Measurements from ENCODE around the gene COX4I1.
"Not testable (repeated sequence)": the region's sequence is repeated elsewhere in the genome, so short reads cannot be mapped to it uniquely, and the experiment has no call there.

COX4I1 gene

DNA sequence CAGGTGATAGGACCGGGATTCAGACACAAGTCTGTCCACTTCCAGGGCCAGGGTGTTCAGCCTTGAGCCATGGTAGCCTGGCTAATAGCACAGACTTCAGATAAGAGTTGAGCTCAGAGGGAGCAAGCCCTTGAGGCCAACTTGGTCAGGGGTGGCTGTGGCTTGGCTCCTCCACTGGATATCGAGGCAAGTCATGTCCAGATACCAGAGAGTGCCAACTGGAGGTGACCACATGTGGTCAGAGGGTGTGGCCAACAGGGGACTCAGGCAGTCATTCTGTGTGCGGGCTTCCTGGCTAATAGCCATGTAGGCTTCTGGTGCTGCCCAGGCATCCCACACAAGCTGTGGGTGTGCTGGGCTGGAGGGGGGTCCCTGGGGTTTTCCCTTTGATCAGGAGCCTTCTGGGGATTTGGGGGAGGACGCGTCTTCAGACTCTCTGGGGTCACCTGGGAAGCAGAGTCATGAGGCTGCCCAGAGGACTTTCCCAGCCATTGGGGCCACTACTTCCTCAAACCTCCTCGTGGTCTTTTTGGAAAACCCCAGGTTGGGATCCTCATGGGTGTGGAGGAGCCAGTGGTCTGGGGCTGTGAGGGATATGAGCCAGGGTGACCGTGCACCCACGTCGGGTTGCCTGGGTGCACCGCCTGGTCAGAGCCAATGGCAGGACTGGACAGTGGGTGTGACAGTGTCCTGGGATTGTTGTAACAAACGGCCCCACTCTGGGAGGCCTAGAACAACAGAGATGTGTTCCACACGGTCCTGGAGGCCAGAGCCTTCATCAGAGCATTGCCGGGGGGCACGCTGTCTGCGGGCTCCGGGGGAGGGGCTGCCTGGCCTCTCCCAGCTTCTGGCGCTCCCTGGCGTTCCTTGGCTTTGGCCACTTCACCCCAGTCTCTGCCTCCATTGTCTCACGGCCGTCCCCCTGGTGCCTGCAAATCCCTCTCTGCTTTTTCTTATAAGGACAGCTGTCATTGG, 25.0 kb downstream of the COX4I1 start:
- DNase-seq (ENCODE audit: low spot score): no peak

DNA sequence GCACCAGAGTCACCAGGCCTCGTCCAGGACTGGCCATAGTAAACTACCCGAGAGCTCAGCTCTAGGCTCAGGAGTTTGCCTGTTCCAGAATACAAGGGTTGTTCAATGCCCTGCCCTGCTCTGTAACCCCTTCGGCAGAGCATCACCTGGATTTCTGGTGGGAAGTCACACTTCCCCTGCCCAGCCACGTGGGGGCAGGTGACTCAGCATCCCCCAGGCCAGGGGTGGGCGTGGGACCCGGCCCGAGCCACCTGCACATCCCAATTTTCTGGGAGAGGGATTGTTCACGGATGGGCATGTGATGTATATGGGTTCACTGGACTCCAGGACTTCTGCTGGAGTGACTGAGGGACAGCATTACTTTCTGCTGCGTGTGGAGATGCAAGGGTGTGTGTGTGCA, 25.8 kb downstream of the COX4I1 start:
- no peak for DNase-seq (ENCODE audit: low spot score)

DNA sequence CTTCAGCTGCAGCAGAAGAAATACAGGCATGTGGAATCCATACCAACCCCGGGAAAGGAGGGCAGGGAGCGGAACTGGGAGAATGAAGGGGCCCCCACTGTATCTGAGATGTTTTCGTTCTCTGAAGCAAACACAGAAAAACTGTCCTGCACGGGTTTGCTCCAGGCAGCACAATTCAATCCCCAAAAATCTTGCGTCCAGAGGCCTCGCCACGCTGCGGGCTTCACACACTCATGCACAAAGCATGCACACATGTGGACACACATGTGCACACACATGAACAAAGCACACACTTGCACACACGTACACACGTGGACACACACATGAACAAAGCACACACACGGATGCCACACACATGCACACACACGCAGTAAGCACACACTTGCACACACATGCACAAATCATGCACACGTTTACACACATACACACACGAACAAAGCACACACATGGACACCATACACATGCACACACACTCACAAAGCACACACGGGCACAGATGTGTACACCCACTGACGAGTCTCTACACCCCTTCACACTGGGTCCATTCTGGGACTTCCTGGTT, 27.3 kb downstream of the COX4I1 start:
- DNase-seq (ENCODE audit: low spot score): no peak

DNA sequence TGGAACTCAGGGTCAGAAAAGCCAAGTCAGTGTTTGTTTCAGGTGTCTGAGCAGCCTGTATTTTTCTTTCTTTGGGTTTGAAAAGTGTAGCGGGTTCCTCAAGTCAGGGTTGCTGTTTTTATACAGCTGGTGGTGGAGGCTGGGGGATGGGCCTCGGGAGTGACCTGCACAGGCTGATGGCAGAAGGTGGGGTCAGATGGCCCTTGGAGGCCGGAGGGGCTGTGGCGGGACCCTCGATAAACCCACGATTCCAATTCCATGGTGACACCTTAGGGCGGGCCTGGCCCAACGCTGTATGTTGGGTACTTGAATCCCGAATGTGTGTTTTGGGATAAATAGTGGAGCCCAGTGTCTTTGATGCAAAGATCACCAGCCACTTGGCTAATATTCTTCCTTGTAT, 28.7 kb downstream of the COX4I1 start:
- no peak for DNase-seq (ENCODE audit: low spot score)

DNA sequence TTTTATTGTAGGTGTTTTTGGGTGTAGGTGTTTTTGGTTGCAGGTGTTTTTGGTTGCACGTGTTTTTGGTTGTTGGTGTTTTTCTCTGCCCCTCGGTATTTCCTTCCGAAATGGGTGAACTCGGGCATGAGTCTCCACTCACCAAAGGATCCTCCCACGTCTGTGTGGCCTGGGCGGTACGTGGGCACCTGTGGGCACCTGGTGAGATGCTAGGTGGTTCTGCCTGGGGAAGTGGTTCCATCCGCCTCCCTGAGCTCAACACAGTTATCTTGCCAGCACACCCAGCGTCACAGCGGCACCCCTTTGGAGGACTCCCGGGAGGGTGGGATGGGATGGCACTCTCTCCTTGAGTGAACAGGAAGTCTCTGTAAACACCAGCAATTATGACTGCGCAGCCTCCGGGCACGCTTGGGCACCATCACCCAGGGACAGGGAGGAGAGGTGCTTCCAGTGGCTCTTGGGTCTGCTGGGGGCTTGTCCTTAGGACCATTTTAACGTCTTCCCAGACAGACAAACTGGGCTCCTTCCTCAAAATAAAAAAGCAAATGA, 29.8 kb downstream of the COX4I1 start:
- no peak for DNase-seq (ENCODE audit: low spot score)

DNA sequence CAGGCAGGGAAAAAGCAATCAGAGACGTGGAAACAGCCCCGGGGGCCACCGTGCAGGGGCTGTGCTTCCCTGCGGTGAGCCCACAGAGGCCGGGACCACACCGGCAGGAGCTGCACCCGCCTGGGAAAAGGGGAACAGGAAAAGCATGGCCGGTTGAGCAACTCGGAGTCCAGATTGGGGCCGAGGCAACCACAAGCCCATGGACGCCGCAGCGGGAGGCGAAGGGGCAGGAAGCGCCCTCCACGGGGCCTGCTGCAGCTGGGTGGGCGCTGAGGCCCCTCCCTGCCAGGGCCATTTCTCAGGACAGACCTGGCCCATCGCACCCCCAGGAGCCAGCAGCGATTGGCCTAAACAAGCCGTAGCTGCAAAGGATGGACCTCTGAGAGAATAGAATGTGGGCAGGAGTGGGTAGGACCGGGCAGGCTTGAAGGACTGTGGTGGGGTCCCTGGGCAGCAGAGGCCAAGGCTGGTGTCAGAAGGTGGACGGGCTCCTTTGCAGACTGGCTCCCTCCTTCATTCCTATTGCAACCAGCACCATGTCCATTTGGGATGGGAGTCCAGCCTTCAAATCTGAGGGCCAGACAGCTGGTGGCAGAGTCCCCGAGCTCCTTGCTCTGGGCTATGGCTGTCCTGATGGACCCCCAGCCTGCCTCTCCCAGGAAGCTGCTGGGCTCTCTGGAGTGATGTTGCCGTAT, 30.4 kb downstream of the COX4I1 start:
- peak; percentile 54 for DNase-seq (ENCODE audit: low spot score)

DNA sequence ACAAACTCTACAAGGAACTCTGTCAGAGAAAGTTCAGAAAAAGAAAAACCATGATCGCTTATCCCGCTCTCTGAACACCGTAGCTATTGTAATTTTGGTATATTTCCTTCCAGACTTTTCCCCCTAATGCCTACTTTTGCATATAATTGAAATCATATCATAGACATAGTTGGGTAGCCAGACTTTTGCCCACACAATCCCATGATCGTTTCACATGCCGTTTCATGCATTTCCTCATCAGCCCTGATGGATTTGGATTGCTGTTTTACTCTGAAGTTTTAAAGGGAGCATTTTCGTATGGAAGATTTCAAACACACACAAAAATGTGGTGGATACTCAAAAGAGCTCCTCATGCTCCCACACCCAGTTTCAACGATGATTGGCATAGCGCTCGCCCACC, 31.3 kb downstream of the COX4I1 start:
- DNase-seq (ENCODE audit: low spot score): no peak

DNA sequence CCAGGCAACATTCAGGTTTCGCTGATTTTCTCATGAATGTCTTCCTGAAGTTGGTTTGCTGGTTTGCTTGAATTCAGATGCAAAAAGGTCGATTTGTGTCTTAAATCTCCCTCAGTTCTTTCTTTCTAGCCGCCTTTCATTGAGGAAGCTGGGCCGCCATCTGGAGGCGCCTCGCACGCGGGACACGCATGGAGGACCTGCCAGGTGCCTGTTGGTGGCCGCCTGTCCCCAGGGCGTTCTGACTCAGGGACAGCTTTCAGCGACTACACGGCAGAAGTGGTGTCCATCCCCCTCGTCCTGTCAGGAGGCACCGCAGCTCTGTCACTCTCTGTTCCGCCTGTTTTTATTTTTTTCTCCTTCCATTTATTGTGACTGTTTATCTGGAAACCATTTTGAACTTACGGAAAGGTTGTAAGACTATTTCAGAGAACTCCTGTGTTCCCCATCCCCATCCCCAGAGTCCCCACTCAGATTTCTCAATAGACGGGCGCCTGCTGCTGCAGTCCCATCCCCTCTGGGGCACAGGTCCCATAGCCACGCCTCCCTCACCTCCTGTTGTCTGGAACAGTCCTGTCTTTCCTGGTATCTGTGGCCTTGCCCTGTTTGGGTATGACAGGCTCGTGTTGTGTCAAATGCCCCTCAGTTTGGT, 33.2 kb downstream of the COX4I1 start:
- DNase-seq (ENCODE audit: low spot score): no peak

DNA sequence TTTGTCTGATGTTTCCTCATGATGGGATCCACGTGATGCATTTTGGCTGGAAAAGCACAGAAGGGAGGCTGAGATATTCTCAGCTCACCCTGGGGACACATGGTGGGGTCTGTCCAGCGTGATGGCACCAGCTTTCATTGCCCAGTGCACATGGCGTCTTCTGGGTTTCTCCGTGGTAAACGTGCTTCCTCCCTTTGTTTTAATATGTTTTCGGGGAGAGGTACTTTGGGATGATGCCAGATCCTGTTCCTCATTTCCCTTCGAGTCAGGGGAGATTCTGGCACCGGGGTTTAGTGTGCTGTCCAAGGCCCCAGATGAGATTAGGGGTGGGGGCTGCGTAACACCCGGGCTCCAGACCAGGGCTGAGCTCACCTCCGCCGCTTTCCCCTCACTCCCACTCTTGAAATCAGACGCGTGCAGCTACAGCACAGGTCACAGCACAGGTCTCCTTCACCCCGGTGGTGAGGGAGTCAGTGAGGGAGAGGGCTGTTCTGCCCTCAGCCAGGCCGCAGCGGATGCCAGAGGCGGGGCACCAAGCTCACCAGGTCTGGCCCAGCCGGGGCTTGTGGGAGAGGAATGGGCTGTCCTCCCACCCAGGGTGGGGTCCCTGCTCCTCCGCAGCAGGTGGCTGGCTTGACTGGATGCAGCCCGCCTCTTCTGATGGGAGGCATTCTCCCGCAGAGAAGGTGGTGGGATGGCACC, 33.9 kb downstream of the COX4I1 start:
- DNase-seq (ENCODE audit: low spot score): no peak

DNA sequence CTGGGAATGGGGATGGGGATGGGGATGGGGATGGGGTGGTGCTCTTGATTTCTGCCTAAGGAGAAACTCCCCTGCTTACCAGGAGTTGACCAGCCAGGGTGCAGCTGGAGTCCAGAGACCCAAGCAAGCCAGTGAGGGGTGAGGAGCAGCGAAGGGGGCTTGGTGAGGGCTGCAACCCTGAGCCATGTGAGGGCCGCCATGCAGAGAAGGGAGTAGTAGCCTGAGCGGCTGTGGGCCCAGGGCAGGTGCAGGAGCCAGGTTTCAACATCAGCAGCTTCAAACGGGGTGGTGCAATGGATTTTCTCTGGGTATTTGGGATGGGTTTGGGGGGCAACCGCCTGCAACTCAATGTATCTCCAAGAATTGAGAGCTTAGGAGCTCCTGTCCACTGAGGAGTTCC, 35.2 kb downstream of the COX4I1 start:
- DNase-seq (ENCODE audit: low spot score): no peak

DNA sequence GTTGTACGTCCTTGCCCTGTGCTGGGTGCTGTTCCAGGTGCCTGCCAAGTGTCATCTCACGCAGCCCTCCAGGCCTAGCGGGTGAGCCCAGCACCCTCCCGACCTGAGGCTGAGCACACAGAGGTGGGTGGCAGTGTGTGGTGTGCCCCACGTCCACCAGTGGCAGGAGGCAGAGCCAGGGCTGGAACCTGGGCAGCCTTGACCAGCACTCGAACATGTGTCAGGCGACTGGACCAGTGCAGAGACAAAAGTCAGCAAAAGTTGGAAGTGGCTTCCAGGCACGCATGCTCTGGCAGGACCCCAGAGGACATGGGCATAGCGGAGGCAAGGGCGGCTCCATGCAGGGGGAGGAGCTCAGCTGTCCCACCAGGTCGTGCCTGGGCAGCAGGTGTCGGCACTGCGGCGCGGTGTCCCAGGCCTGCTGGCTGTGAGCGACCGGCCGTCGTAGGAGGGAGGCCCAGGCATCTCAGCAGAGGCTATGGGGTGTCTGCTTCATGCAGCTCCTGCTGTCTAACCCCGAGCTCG, 35.8 kb downstream of the COX4I1 start:
- DNase-seq (ENCODE audit: low spot score): no peak

DNA sequence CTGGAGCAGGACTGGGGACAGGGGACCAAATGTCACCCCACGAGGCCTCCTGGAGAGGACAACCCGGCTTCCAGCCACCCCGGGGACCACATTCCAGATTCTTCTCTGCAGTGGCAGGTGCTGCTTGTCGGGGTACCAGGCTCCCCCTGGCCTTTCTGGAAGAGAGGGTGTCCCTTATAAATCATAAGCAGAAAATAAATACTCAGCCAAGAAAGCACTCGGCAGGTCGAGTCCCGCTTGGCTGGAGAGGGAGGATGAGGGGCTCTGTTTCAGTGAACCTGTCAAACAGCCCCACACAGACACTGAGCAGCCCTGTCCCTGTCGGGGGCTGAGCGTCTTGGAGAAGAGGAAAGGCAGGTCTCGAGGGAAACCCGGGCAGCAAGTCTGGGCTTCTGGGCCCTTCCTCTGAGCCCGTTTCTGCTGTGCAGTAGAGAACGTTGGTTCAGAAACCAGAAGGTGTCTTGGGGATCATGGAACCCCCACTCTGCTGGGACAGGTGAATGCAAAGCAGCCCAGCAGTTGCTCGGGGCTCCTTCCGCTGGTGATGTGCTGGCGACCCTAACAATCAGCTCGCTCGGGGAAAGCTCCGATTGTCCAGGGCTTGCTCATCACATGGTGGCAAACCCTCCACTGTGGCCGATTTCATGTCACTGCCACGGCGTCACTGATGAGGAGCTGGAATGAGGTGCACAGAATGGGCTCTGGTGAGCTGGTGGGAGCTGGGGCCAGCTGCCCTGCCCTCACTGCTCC, 36.6 kb downstream of the COX4I1 start:
- no peak for DNase-seq (ENCODE audit: low spot score)

DNA sequence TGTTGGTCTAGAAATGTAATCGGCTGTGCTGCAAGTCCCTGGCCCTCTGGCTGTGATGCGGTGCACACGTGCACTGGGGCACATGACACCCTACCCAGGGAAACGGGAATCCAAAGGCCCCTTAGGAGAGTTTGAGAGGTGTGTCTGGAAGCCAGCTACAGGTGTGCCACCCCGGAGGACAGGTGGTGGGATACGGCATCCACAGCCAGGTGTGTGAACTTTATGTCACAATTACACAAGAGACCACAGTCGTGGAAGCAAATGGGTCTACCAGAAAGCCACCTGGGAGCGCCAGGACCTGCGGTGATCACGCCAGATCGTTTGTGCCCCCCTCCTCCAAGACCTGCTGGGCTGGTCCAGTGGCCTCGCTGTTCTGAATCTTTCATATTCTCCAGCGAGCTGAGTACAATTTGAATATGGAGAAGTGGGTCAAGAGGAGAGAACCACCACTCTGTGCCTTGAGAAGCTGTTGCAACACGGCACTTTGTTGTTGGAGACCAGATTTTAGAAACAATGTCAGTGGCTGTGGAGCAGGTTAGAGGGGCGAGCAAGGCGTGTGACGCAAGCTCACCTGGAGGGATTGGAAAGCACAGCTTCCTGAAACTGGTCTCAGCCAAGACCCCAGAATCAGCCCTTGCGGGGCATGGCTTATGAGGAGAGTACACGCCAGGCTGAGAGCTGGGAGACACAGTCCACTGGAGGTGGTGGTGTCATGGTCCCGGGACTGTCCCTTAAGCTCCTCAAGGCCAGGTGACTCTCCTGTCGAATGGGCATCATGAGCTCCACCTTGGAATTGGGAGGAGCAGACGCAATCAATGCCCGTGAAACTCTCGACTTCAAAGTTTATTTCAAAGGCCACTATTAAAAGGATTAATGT, 37.4 kb downstream of the COX4I1 start:
- DNase-seq (ENCODE audit: low spot score): no peak

DNA sequence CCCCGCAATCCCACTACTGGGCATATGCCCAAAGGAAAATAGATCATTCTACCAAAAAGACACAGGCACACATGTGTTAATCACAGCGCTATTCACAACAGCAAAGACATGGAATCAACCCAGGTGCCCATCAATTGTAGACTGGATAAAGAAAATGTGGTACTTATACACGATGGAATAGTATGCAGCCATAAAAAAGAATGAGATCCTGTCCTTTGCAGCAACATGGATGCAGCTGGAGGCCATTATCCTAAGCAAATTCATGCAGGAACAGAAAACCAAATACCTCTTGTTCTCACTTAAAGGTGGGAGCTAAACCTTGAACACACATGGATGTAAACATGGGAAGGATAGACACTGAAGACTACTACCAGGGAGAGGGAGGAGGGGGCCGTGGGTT, 38.2 kb downstream of the COX4I1 start:
- not testable (repeated sequence) for DNase-seq (ENCODE audit: low spot score)

DNA sequence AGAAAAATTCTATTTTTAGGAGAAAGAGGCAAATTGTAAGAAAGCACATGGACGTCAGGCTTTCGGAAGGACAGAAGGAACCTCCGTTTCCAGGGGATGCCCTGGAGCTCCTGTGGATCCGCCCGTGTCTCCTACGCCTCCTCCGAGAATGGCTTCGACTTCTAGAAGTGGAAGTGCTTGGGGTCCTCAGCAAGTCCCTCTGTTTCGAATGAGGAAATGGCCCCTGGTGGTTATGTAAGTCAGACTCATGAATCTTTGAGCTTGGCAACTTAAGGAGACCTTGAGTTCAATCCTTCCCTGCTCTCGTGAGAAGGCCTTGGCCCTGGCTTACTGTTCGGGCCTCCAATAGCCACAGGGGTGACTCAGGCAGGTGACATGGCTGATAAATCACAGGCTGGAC, 38.9 kb downstream of the COX4I1 start:
- DNase-seq (ENCODE audit: low spot score): peak; percentile 46

DNA sequence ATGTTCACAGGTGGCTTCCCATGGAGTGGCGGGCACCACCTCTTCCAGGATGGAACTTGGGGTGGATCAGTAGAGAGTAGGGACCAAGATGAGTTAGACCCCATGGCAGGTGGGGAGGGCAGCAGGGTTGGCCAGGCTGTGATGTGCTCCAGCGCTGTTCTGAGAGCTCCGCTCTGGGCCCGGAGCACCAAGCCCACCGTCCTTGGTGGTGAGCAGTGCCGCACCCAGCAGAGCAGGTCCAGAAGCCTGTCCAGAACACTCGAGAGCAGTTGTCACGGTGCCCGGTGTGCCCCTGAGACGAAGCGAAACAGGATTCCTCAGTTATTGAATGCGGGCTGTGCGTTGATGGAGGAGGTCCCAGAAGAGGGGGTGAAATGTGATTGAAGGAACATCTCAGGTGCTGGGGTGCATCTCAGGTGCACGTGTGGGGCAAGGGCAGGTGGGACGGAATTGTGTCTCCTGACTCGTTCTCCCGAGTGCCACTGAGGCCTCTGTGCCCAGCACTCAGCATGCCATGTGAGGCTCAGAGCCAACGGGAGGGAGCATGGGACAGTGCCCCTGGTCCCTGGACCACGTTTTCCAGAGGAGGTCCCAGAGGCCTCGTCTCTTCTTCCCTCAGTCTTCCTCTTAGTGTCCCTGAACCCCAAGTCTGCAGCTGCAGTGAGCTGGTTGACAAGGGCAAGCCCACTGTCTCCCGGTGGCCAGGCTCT, 39.5 kb downstream of the COX4I1 start:
- no peak for DNase-seq (ENCODE audit: low spot score)

DNA sequence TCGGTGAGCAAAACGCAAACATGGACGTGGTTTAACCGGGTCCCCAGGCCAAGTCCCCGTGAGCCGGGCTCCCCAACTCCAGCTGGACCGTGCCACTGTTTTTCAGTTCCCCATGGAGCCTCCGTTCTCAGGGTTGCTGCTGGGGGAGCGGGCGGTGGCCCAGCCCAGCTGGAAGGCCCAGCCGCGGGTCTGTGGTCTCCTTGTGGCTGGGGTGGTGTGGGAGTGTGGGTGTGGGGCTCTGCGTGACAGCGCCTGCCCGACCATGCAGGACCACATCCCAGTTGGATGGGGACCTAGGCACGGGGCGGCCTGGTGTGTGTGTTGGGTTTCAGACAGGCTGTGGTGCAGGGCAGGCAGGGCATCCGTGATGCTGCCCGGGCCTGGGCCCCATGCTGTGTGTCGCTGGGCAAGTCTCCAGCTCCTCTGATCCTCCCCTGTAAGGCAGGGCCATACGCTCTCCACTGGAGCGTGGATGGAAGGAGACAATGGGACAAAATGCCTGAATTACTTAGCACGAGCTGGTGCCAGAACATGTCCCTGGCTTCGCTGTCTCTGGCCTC, 40.3 kb downstream of the COX4I1 start:
- DNase-seq (ENCODE audit: low spot score): no peak

DNA sequence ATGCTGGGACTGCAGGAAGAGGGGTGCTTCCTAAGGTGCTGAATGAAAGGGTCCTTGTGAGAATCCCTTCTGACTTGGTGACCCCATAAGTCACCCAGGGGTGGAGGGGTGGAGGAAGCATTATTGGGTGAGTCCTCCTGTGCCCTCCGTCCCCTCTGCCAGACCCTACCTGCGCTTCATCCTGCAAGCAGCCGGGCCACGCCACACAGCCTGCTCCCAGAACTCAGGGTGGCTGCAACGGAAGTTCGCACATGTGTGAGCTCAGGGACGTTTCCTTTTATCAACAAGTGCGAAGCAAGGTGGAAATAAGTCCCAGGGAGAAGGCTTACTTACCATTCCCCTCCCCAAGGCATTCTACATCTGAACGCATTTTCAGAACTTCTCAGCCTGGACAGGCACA, 40.9 kb downstream of the COX4I1 start:
- no peak for DNase-seq (ENCODE audit: low spot score)

DNA sequence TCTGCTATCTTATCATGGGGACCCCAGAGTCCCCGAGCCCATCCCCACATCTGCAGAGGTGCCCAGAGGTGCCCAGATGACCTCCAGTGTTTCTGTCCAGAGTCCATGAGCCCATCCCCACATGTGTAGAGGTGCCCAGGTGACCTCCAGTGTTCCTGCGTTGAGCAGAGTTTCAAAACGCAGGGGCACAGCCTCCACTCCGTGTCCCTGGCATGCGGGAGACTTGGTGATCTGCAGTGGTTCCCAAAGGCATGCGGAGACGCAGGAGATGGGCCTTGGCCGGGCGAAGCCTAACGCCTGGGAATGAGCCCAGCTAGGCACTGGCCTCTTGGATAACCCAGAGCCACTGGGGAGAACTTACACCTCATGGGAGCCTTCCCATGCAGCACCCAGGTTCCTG, 41.3 kb downstream of the COX4I1 start:
- DNase-seq (ENCODE audit: low spot score): no peak

Data from globus pallidus (tissue), 1 donor.